GM12878 (cell line): ENCODE measurements around the gene DCLK2. TPM values are rescaled to one million over a fixed set of nuclear protein-coding genes. Genes with fewer than 3 reads are reported as not detected.

Experiments used
- ATAC-seq: fragments of 200-7000 bp; cut with Tn5 transposase; 3 replicates; pipeline ENCODE4 v1.9.1; 2020; ENCODE audit warnings: mild to moderate bottlenecking, moderate library complexity
- BruUV-seq: library from RNA; stranded (reverse); fragments of 400-500 nt; replicated peaks from 2 replicates; lab custom pipeline; 2021; lab: Mats Ljungman, UMichigan
- CTCF ChIA-PET: fragments of 300-600 bp; sonication (Branson Sonifier 250); formaldehyde crosslinking; extraction: SDS; loops from one replicate; lab custom pipeline; 2021; ENCODE audit warnings: inconsistent platforms; lab: Yijun Ruan, JAX
- POLR2A ChIA-PET: fragments of 350-600 bp; formaldehyde crosslinking; extraction: SDS; loops from one replicate; lab custom pipeline; 2021; ENCODE audit warnings: inconsistent platforms; lab: Charles Lee
- RAD21 ChIA-PET: fragments of 300-600 bp; sonication (Branson Sonifier 250); formaldehyde crosslinking; loops from one replicate; lab custom pipeline; 2023; ENCODE audit warnings: antibody characterized with exemption; ENCODE audit not compliant: unreplicated experiment; lab: Charles Lee
- SMC1A ChIA-PET: fragments of 300-600 bp; sonication (Branson Sonifier 250); formaldehyde crosslinking; loops from one replicate; lab custom pipeline; 2023; ENCODE audit not compliant: unreplicated experiment, uncharacterized antibody; lab: Charles Lee
- DNase-seq: peaks from one replicate; pipeline ENCODE4 v3.0.0-alpha.2; 2011; ENCODE audit warnings: low read depth, low spot score
- FAIRE-seq: peaks from 3 replicates; lab custom pipeline; 2011; peaks lifted over from hg19 to GRCh38; lab: Jason Lieb, UNC
- H2AFZ ChIP-seq: 2 replicates; pipeline ENCODE4 v1.6.0; 2011; ENCODE audit warnings: low read depth, low read length, control low read depth; ENCODE audit not compliant: control insufficient read depth
- H3K27ac ChIP-seq: 2 replicates; pipeline ENCODE4 v1.5.1; 2011; ENCODE audit warnings: control low read depth; ENCODE audit not compliant: control insufficient read depth, insufficient read depth
- H3K27me3 ChIP-seq, 2 experiments: replicated peaks in 1 of 2; 2 replicates each; pipeline versions ENCODE4 v1.6.0 to v1.6.1; 2011; ENCODE audit warnings: low read length in 1 of 2; ENCODE audit not compliant: control insufficient read depth in 2 of 2, insufficient read depth in 2 of 2
- H3K36me3 ChIP-seq, 2 experiments: 2 replicates each; pipeline ENCODE4 v1.5.1; 2011; ENCODE audit warnings: low read length in 1 of 2; ENCODE audit not compliant: control insufficient read depth in 2 of 2, insufficient read depth in 2 of 2
- H3K4me1 ChIP-seq: 2 replicates; pipeline ENCODE4 v1.6.1; 2011; ENCODE audit warnings: mild to moderate bottlenecking, low read length, moderate library complexity, mixed read lengths; ENCODE audit not compliant: control insufficient read depth, insufficient read depth
- H3K4me2 ChIP-seq: 2 replicates; pipeline ENCODE4 v1.6.0; 2011; ENCODE audit warnings: control low read depth; ENCODE audit not compliant: control insufficient read depth, insufficient read depth
- H3K4me3 ChIP-seq: fragments of 200-600 bp; sonication (generic); 2 replicates; pipeline ENCODE4 v1.5.1; 2016
- H3K79me2 ChIP-seq: 2 replicates; pipeline ENCODE4 v1.6.0; 2011; ENCODE audit warnings: low read length; ENCODE audit not compliant: control insufficient read depth, insufficient read depth
- H3K9ac ChIP-seq: 2 replicates; pipeline ENCODE4 v1.8.0; 2011; ENCODE audit warnings: low read length, control low read depth, mixed read lengths; ENCODE audit not compliant: control insufficient read depth, insufficient read depth
- H3K9me3 ChIP-seq: replicated peaks from 3 replicates; pipeline ENCODE4 v1.5.1; 2011; ENCODE audit warnings: mild to moderate bottlenecking, low read length; ENCODE audit not compliant: control insufficient read depth, insufficient read depth
- H4K20me1 ChIP-seq: 2 replicates; pipeline ENCODE4 v1.6.0; 2011; ENCODE audit not compliant: control insufficient read depth, insufficient read depth
- RAD51 ChIP-seq: fragments of 450-650 bp; IDR thresholded peaks from 2 replicates; pipeline ENCODE4 v1.6.1; 2016; ENCODE audit warnings: moderate library complexity, mild to moderate bottlenecking, inconsistent platforms
- RUNX3 ChIP-seq: IDR thresholded peaks from 2 replicates; pipeline ENCODE4 v1.6.1; 2012; ENCODE audit warnings: low read length, inconsistent platforms
- USF1 ChIP-seq: IDR thresholded peaks from 2 replicates; pipeline ENCODE4 v1.6.1; 2011; ENCODE audit warnings: borderline replicate concordance, low read depth, mild to moderate bottlenecking, moderate library complexity, mixed read lengths, low read length; ENCODE audit not compliant: insufficient read depth; ENCODE audit errors: extremely low read length
- ZNF207 ChIP-seq: fragments of 450-650 bp; IDR thresholded peaks from 2 replicates; pipeline ENCODE4 v1.6.1; 2014; ENCODE audit warnings: antibody characterized with exemption, mild to moderate bottlenecking, borderline replicate concordance
- WGBS: methylation state at CpG from one replicate; pipeline ENCODE4 v1.1.6; 2016; ENCODE audit warnings: low lambda C conversion rate; ENCODE audit not compliant: insufficient replicate concordance, insufficient coverage; ENCODE audit errors: missing lambda C conversion rate; 5-methylcytosine and 5-hydroxymethylcytosine counted together
- in situ Hi-C: fragments of 300-500 bp; cut with MboI; formaldehyde crosslinking; loops from 9 replicates; pipeline ENCODE4 v1.14.3; 2018; ENCODE audit warnings: mixed read lengths
- intact Hi-C: fragments of 100-400 bp; cut with micrococcal nuclease; formaldehyde crosslinking; loops from one replicate; pipeline ENCODE4 v1.14.2; 2022; ENCODE audit not compliant: unreplicated experiment
- polyA plus RNA-seq, 11 experiments: library from polyadenylated mRNA; depleted of rRNA in 4 of 11; unstranded in 6 of 11; stranded (reverse) in 5 of 11; fragments of >200 nt; fragmentation: Nextera tagmentation in 4 of 11; fragmentation: Illumina TruSeq in 1 of 11; extraction: Ambion mirVana in 4 of 11; extraction: Trizol in 1 of 11; gene quantifications; 1 replicate in 1 of 11; 2 replicates in 10 of 11; pipeline versions ENCODE4 v1.2.1 to v1.2.3, GENCODE V29; 2011 to 2016; ENCODE audit warnings: inconsistent platforms in 2 of 11, missing spikeins in 2 of 11, low read depth in 1 of 11
- total RNA-seq, 4 experiments: library from RNA; depleted of rRNA in 3 of 4; stranded (reverse); fragments of >200 nt in 3 of 4; fragmentation: Illumina TruSeq in 1 of 4; extraction: Trizol in 1 of 4; gene quantifications; 2 replicates each; pipeline versions ENCODE4 v1.2.1 to v1.2.3, GENCODE V29; 2013 to 2021

The DCLK2 gene
- total and polyA plus RNA-seq, 10 of the 15 experiments (the other 5 are each of a cell fraction or from before 2014, with no cell fraction given), result not detected

GRCh38 chr4:150299816-150300215 lies 221.6 kb downstream of the DCLK2 start:
- 96% methylated on average over 4 of the region's 4 CpGs for WGBS
- Histone ChIP-seq H3K4me1 (no peaks in the 10 kb centered on the region), H3K4me2 (no peak overlapping the region), H3K36me3 (no peaks in the 10 kb centered on the region), H3K9ac (no peak overlapping the region), H3K27ac (no peak overlapping the region), H2AFZ (no peak overlapping the region), H3K27me3 (no peaks in the 10 kb centered on the region), H3K79me2 (no peaks in the 10 kb centered on the region), H3K9me3 (no peaks in the 10 kb centered on the region), H3K4me3 (no peak overlapping the region), H4K20me1 (no peaks in the 10 kb centered on the region)
- RAD21 ChIA-PET, result interaction anchor here (3.0 kb wide), 1 partner anchor 567 kb away, joined by 17 read pairs; no protein-coding TSS in a partner anchor
- TF ChIP-seq RUNX3, result no peak
- intact Hi-C loops (loop anchor here (10.0 kb wide), 1 partner anchor 295 kb away; no protein-coding TSS in a partner anchor), in situ Hi-C loops (loop anchor here (5.0 kb wide), 1 partner anchor 572 kb away; no protein-coding TSS in a partner anchor)
- SMC1A ChIA-PET, result interaction anchor here (3.2 kb wide), 1 partner anchor 567 kb away, joined by 31 read pairs; no protein-coding TSS in a partner anchor
- CTCF ChIA-PET, result interaction anchor here (1.1 to 9.5 kb wide), 3 partner anchors 568 to 669 kb away, joined by 3 to 107 read pairs (median 5); no protein-coding TSS in a partner anchor
- FAIRE-seq, result no peak
- ATAC-seq, result no peak
- no peak for DNase-seq
- POLR2A ChIA-PET, result no interaction called here
- BruUV-seq, result no TSS peak

GRCh38 chr4:150302553-150302952 lies 224.3 kb downstream of the DCLK2 start:
- DNase-seq, result no peak
- H3K27me3 ChIP-seq, result no peaks in the 10 kb centered on the region
- TF ChIP-seq ZNF207 (no peak), USF1 (peak; percentile 18), RAD51 (peak; percentile 73; the same call in 1 of the 2 replicates)
- TF ChIP-seq, all 136 proteins: peak for 2
- WGBS, result 83% methylated on average over 4 of the region's 4 CpGs
- Histone ChIP-seq H3K79me2 (no peaks in the 10 kb centered on the region), H3K4me1 (no peaks in the 10 kb centered on the region), H3K4me2 (no peak overlapping the region), H3K36me3 (no peaks in the 10 kb centered on the region), H3K27ac (no peak overlapping the region), H3K4me3 (no peak overlapping the region), H2AFZ (no peak overlapping the region), H3K9me3 (no peaks in the 10 kb centered on the region), H4K20me1 (no peaks in the 10 kb centered on the region), H3K9ac (no peak overlapping the region)
- intact Hi-C loops (no loop called here), in situ Hi-C loops (no loop called here)
- no TSS peak for BruUV-seq
- CTCF ChIA-PET, result no interaction called here
- SMC1A ChIA-PET, result interaction anchor here (0.7 to 3.2 kb wide), 2 partner anchors 564 to 565 kb away, joined by 4 to 31 read pairs; no protein-coding TSS in a partner anchor
- RAD21 ChIA-PET, result interaction anchor here (0.9 to 3.0 kb wide), 2 partner anchors 9 to 564 kb away, joined by 3 to 17 read pairs; no protein-coding TSS in a partner anchor
- POLR2A ChIA-PET, result no interaction called here
- no peak for FAIRE-seq
- no peak for ATAC-seq
